Caco-2 (cell line): ENCODE measurements around the gene IMPDH2. TPM values are rescaled to one million over a fixed set of nuclear protein-coding genes. Genes with fewer than 3 reads are reported as not detected.
"Not testable (repeated sequence)": the region's sequence is repeated elsewhere in the genome, so short reads cannot be mapped to it uniquely, and the experiment has no call there.

Source experiments
- BruUV-seq: library from RNA; stranded (reverse); fragments of 400-500 nt; replicated peaks from 2 replicates; lab custom pipeline; 2021; lab: Mats Ljungman, UMichigan
- CTCF ChIA-PET: fragments of 300-600 bp; sonication (Branson Sonifier 250); formaldehyde crosslinking; loops from one replicate; lab custom pipeline; 2022; ENCODE audit warnings: antibody characterized with exemption; lab: Charles Lee
- POLR2A ChIA-PET: fragments of 300-600 bp; sonication (Branson Sonifier 250); formaldehyde crosslinking; loops from one replicate; lab custom pipeline; 2022; ENCODE audit warnings: antibody characterized with exemption; lab: Charles Lee
- DNase-seq, 2 experiments: peaks; one replicate each; pipeline versions ENCODE4 v3.0.0 to v3.0.0-alpha.2; 2020 to 2022
- H3K27me3 ChIP-seq: replicated peaks from 2 replicates; pipeline ENCODE4 v1.6.0; 2011; ENCODE audit warnings: low read length; ENCODE audit not compliant: control insufficient read depth, insufficient read depth
- H3K36me3 ChIP-seq: 2 replicates; pipeline ENCODE4 v1.5.1; 2011; ENCODE audit warnings: low read length; ENCODE audit not compliant: control insufficient read depth, insufficient read depth
- H3K4me1 ChIP-seq: fragments of 250-450 bp; sonication (Bioruptor Pico); 2 replicates; pipeline ENCODE4 v1.5.1; 2020; ENCODE audit warnings: mild to moderate bottlenecking
- H3K4me3 ChIP-seq: 2 replicates; pipeline ENCODE4 v1.5.1; 2011; ENCODE audit warnings: low read depth, mild to moderate bottlenecking, control low read depth, low read length
- H3K9me3 ChIP-seq: fragments of 250-450 bp; sonication (Bioruptor Pico); 2 replicates; pipeline ENCODE4 v1.5.1; 2020; ENCODE audit warnings: mild to moderate bottlenecking, moderate library complexity
- H3K27ac Mint-ChIP-seq: one replicate; pipeline ENCODE4 v1.8.0; 2022; ENCODE audit warnings: mixed read lengths; ENCODE audit not compliant: unreplicated experiment
- H3K27me3 Mint-ChIP-seq: one replicate; pipeline ENCODE4 v1.8.0; 2022; ENCODE audit warnings: mixed read lengths; ENCODE audit not compliant: insufficient read depth, unreplicated experiment
- H3K36me3 Mint-ChIP-seq: one replicate; pipeline ENCODE4 v1.8.0; 2022; ENCODE audit warnings: mild to moderate bottlenecking, mixed read lengths; ENCODE audit not compliant: insufficient read depth, unreplicated experiment
- H3K4me1 Mint-ChIP-seq: one replicate; pipeline ENCODE4 v1.8.0; 2022; ENCODE audit warnings: low read depth, mixed read lengths; ENCODE audit not compliant: unreplicated experiment
- H3K4me3 Mint-ChIP-seq: one replicate; pipeline ENCODE4 v1.8.0; 2022; ENCODE audit warnings: mild to moderate bottlenecking, moderate library complexity, mixed read lengths; ENCODE audit not compliant: unreplicated experiment
- H3K9me3 Mint-ChIP-seq: one replicate; pipeline ENCODE4 v1.8.0; 2022; ENCODE audit warnings: mixed read lengths; ENCODE audit not compliant: unreplicated experiment
- CTCF ChIP-seq, 2 experiments: fragments of 200-600 bp in 1 of 2; IDR thresholded peaks; 1 replicate in 1 of 2; 2 replicates in 1 of 2; pipeline versions ENCODE4 v1.5.1 to v1.8.0; 2011 to 2022; ENCODE audit warnings: antibody characterized with exemption in 1 of 2, control low read depth in 1 of 2, inconsistent platforms in 1 of 2, low read depth in 1 of 2, low read length in 1 of 2, mild to moderate bottlenecking in 1 of 2, moderate library complexity in 1 of 2; ENCODE audit not compliant: insufficient read depth in 1 of 2, severe bottlenecking in 1 of 2, unreplicated experiment in 1 of 2
- intact Hi-C: fragments of 100-400 bp; cut with micrococcal nuclease; formaldehyde crosslinking; loops from one replicate; pipeline ENCODE4 v1.10.0; 2022; ENCODE audit not compliant: unreplicated experiment
- total RNA-seq: library from RNA; stranded (reverse); gene quantifications from 2 replicates; pipeline ENCODE4 v1.2.3, GENCODE V29; 2022

IMPDH2 gene
- total RNA-seq, 1 experiment from 2014 or later = 233 TPM

GRCh38 chr3:49012441-49013017 lies 16.7 kb downstream of the IMPDH2 start:
- H3K27me3 ChIP-seq = no peaks in the 10 kb centered on the region
- H3K36me3 ChIP-seq = peaks cover 5% of the 10 kb centered on the region
- H3K4me3 Mint-ChIP-seq = no peak overlapping the region
- no peak overlapping the region for H3K4me3 ChIP-seq
- ChIA-PET CTCF (interaction anchor here (1.7 to 3.6 kb wide), 2 partner anchors 25 kb away, joined by 7 to 29 read pairs; no protein-coding TSS in a partner anchor), POLR2A (interaction anchor here (0.5 to 1.2 kb wide), 2 partner anchors 10 to 259 kb away, joined by 3 to 4 read pairs; partner anchors contain the start of gene NDUFAF3)
- BruUV-seq = no TSS peak
- no peaks in the 10 kb centered on the region for H3K9me3 Mint-ChIP-seq
- no peaks in the 10 kb centered on the region for H3K9me3 ChIP-seq
- DNase-seq = no peak
- H3K36me3 Mint-ChIP-seq = peaks cover 90% of the 10 kb centered on the region
- peaks cover 7% of the 10 kb centered on the region for H3K4me1 ChIP-seq
- no peak overlapping the region for H3K27ac Mint-ChIP-seq
- peaks cover 13% of the 10 kb centered on the region for H3K4me1 Mint-ChIP-seq
- intact Hi-C loops = no loop called here
- no peaks in the 10 kb centered on the region for H3K27me3 Mint-ChIP-seq
- TF ChIP-seq CTCF (IDR thresholded peaks at IDR 0.05; ENCODE audit: insufficient read depth in 1 of 2, low read depth in 1 of 2, low read length in 1 of 2, severe bottlenecking in 1 of 2, unreplicated experiment in 1 of 2) = no peak

- H3K27me3 Mint-ChIP-seq = no peaks in the 10 kb centered on the region
- H3K4me3 Mint-ChIP-seq = peak overlapping the region; percentile 46
- ChIA-PET POLR2A (no interaction called here), CTCF (interaction anchor here (0.6 to 1.4 kb wide), 2 partner anchors 22 to 923 kb away, joined by 5 to 7 read pairs; no protein-coding TSS in a partner anchor)
- H3K4me1 Mint-ChIP-seq = peaks cover 13% of the 10 kb centered on the region
- no peaks in the 10 kb centered on the region for H3K9me3 Mint-ChIP-seq
- intact Hi-C loops = no loop called here
- Histone ChIP-seq H3K36me3 (peaks cover 3% of the 10 kb centered on the region), H3K9me3 (no peaks in the 10 kb centered on the region), H3K27me3 (no peaks in the 10 kb centered on the region), H3K4me1 (peaks cover 20% of the 10 kb centered on the region), H3K4me3 (no peak overlapping the region)
- no peak for DNase-seq
- no peak for TF ChIP-seq CTCF (IDR thresholded peaks at IDR 0.05; ENCODE audit: insufficient read depth in 1 of 2, low read depth in 1 of 2, low read length in 1 of 2, severe bottlenecking in 1 of 2, unreplicated experiment in 1 of 2)
- BruUV-seq = no TSS peak
- H3K27ac Mint-ChIP-seq = peak overlapping the region; percentile 63
- peaks cover 76% of the 10 kb centered on the region for H3K36me3 Mint-ChIP-seq
Observed at GRCh38 chr3:49009396-49009795, 19.8 kb downstream of the IMPDH2 start.

GRCh38 chr3:49008627-49009026 lies 20.6 kb downstream of the IMPDH2 start:
- intact Hi-C loops, H3K36me3 ChIP-seq, DNase-seq, H3K27me3 ChIP-seq, H3K9me3 ChIP-seq, H3K9me3 Mint-ChIP-seq, H3K27me3 Mint-ChIP-seq, H3K4me3 ChIP-seq: not testable (repeated sequence)
- Mint-ChIP-seq H3K36me3 (peaks cover 68% of the 10 kb centered on the region), H3K4me3 (peak overlapping the region; percentile 94), H3K4me1 (peaks cover 13% of the 10 kb centered on the region), H3K27ac (peak overlapping the region; percentile 98)
- ChIA-PET POLR2A (interaction anchor here (2.8 kb wide), 1 partner anchor 13 kb away, joined by 92 read pairs; the partner anchor contains the start of gene NDUFAF3), CTCF (interaction anchor here (1.4 kb wide), 1 partner anchor 21 kb away, joined by 5 read pairs; no protein-coding TSS in a partner anchor)
- peaks cover 26% of the 10 kb centered on the region for H3K4me1 ChIP-seq
- TSS peak; percentile 24 for BruUV-seq
